ENCODE data around the gene KLF1.
"Not testable (repeated sequence)": the region's sequence is repeated elsewhere in the genome, so short reads cannot be mapped to it uniquely, and the experiment has no call there.

KLF1 gene

DNA sequence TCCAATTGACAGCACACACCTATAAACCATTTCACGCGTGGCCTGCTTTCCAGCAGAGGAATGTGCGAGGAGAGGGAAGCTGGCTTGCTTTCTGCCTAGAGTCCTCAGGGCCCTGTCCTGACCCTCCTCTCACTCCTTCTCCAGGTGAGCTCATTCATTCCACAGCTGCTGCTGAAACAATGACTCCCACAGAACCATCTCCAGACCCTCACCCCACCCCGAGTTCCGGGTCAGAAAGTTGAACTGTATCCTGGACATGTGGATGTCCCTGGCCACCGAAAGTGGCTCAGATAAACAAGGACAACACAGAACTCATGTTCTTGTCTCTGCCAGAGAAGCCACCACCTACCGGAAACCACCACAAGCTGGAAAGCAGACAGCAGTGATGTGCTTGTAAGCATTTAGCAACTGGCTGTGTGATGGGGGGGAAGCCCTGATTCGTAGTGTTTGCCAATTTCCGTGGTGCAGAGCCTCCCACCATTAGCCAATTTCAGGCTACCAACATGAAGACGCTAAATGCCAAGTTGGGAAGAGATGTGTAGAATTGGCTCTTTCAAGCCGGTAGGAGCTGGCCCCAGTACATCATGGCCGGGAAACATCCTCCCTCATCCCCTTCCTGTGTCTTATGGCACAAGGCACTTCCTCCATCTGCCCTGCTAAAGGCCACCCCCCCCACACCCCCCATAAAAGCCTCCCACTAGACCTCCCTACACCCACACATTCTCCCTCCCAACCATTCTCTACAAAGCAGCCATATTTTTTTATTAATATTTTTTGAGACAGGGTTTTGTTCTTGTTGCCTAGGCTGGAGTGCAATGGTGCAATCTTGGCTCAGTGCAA lies 27.1 kb upstream of the KLF1 start:
- DNase-seq (ENCODE audit: low read depth in 1 of 2, low spot score in 1 of 2): peak in 1 of 2 experiments; percentile 8
- in situ Hi-C loops (cut with HindIII; ENCODE audit: low pct_unique_long_range_greater_than_20kb, low sequenced_read_pairs): no loop called here
- TF ChIP-seq JUND (IDR thresholded peaks at IDR 0.05; ENCODE audit: low read depth): no peak

DNA sequence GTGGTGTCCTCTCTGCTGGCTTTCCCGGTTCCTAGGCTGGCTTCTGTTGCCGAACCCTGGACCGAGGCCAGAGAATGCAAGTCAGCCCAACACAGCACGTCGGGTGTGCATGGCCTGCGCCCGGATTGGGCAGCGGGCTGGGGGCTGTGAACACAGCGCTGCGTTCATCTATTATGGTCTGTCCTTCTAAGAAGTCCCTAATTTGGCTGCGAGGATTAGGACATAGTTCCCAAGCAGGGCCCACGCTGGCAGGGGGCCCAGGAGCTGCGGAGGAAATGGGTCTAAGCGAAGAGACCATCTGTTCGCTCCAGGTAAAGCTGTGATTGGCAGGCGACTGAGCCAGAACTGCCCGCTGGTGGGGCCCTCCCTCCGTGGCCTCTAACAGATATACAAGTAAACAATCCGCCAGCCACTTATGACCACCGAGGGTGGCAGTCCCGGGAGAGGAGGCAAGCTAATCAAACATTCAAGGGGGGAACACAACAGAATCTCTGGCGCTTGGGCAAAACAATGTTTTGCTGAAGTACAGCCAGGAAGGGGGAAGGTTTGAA lies 26.1 kb upstream of the KLF1 start:
- no peak for TF ChIP-seq JUND (IDR thresholded peaks at IDR 0.05; ENCODE audit: low read depth)
- in situ Hi-C loops (cut with HindIII; ENCODE audit: low pct_unique_long_range_greater_than_20kb, low sequenced_read_pairs): no loop called here
- peak; percentile 55 to 84 for DNase-seq (ENCODE audit: low read depth in 1 of 2, low spot score in 1 of 2)

DNA sequence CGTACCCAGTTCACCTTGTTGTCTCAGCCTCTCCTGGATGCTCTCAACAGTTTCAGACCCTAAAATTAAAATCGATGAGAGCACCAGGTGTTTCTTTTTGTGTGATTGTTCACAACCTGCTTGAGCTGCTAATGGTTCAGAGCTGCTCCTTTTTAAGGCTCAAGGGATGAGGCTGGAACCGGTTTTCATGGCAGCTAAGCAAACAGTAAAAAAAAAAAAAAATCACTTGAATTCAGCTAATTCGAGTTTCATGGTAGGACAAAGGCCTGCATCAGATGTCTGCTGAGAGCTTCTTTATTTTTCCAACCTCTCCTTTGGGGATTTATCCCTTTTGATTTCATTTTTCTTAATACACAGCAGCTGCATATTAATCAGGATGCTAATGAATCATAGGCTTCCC lies 25.6 kb upstream of the KLF1 start:
- no peak for DNase-seq (ENCODE audit: low read depth in 1 of 2, low spot score in 1 of 2)
- no peak for TF ChIP-seq JUND (IDR thresholded peaks at IDR 0.05; ENCODE audit: low read depth)
- in situ Hi-C loops (cut with HindIII; ENCODE audit: low pct_unique_long_range_greater_than_20kb, low sequenced_read_pairs): no loop called here

DNA sequence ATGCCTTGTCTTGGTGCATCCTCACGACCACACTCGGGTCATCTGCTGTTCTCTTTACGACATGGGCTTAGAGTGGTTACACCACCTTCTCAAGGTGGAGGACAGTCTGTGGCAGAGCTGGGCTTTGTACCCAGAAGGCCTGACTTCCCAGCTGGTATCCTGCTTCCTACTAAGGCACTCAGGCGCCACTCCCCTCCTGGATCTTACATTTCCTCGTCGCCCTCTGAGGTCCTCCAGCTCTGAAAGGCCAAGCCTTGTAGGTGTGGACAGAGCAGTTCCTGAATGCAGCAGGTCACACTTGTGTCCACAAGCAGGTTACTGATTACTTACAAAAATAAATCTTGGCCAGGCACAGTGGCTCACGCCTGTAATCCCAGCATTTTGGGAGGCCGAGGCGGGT lies 20.2 kb upstream of the KLF1 start:
- in situ Hi-C loops (cut with HindIII; ENCODE audit: low pct_unique_long_range_greater_than_20kb, low sequenced_read_pairs): no loop called here
- no peak for DNase-seq (ENCODE audit: low read depth in 1 of 2, low spot score in 1 of 2)
- TF ChIP-seq JUND (IDR thresholded peaks at IDR 0.05; ENCODE audit: low read depth): no peak

DNA sequence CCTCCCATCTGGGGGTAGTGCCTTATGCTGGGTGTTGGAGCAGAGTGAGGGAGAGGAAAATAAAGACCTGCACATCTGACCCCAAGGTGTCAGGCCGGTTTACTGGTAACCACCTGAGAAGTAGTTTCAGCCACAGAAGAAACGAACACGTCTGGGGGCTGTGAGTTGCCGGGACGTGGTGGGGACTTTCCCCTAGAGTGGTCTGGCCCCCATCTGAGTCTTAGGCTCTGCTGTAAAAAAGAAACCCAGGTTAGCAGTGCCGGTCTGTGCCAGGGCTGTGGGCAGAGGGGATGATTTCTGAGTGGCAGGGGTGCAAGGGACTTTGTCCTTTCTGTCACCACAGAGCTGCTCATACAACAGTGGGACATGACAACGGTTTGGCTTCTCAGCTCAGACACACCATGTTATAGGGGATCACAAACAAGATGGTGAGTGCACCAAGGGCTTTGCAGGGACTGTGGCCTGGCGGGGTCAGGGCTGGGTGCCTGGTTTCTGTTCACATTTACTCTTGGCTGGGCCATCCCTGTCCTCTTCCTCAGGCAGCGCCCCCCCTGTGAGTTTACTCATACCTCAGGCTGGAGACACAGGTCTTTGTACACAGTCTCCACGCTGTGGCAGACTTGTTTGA lies 13.0 kb upstream of the KLF1 start:
- TF ChIP-seq JUND (IDR thresholded peaks at IDR 0.05; ENCODE audit: low read depth): no peak
- in situ Hi-C loops (cut with HindIII; ENCODE audit: low pct_unique_long_range_greater_than_20kb, low sequenced_read_pairs): no loop called here
- DNase-seq (ENCODE audit: low read depth in 1 of 2, low spot score in 1 of 2): no peak

DNA sequence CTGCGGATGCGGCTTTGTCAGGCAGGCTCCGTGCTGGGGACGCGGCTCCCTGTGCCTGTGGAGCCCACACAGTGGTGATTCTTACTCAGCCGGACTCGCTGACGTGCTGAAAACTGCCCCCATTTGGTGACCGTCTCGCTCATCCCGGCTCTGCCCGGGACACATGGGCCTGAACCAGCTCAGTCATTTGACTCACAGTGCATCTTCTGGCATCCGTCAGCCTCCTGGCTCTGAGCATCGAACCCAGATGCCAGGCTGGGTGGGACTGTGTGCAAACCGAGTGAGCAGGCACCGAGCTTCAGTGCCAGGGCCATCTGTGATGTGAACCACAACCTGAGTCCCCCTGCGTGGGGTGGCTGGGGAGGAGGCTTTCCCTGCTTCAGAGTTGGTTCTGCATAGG lies 9.5 kb upstream of the KLF1 start:
- in situ Hi-C loops (cut with HindIII; ENCODE audit: low pct_unique_long_range_greater_than_20kb, low sequenced_read_pairs): no loop called here
- TF ChIP-seq JUND (IDR thresholded peaks at IDR 0.05; ENCODE audit: low read depth): no peak
- no peak for DNase-seq (ENCODE audit: low read depth in 1 of 2, low spot score in 1 of 2)

DNA sequence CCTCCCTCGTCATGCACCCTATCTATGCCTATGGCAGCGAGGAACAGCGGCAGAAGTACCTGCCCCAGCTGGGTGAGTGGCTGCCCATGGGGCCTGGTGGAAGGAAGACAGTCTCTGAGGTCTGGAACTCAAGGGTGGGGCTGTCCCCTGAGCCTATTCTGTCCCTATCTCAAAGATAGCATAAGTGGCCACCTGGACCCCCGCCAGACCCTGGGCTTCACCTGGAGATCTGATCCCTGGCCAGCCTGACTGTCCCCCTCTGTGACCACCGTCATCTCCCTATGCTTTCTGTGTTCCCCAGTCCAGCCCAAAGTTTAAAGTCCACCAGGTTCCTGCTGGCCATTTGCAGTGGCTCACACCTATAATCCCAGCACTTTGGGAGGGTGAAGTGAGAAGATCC lies 6.6 kb upstream of the KLF1 start:
- in situ Hi-C loops (cut with HindIII; ENCODE audit: low pct_unique_long_range_greater_than_20kb, low sequenced_read_pairs): no loop called here
- no peak for DNase-seq (ENCODE audit: low read depth in 1 of 2, low spot score in 1 of 2)
- no peak for TF ChIP-seq JUND (IDR thresholded peaks at IDR 0.05; ENCODE audit: low read depth)

DNA sequence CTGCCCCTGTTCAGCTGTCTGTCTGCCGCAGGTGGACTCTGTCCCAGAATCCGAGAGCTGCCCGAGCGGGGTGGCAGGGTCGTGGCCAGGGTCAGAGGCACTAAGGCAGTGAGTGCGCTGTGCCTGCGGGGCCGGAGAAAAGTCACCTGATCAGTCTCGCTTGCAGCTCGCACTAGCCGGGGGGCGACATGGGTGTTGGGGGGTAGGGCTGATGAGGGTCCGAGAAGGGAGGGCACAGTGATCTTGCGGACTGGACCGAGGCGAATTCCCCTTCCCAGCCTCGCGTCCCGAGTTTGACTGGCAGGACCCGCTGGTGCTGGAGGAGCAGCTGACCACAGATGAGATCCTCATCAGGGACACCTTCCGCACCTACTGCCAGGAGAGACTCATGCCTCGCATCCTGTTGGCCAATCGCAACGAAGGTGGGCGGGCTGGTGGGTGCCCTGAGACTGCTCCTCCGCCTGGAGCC lies 4.6 kb upstream of the KLF1 start:
- in situ Hi-C loops (cut with HindIII; ENCODE audit: low pct_unique_long_range_greater_than_20kb, low sequenced_read_pairs): no loop called here
- TF ChIP-seq JUND (IDR thresholded peaks at IDR 0.05; ENCODE audit: low read depth): no peak
- DNase-seq (ENCODE audit: low read depth in 1 of 2, low spot score in 1 of 2): no peak

DNA sequence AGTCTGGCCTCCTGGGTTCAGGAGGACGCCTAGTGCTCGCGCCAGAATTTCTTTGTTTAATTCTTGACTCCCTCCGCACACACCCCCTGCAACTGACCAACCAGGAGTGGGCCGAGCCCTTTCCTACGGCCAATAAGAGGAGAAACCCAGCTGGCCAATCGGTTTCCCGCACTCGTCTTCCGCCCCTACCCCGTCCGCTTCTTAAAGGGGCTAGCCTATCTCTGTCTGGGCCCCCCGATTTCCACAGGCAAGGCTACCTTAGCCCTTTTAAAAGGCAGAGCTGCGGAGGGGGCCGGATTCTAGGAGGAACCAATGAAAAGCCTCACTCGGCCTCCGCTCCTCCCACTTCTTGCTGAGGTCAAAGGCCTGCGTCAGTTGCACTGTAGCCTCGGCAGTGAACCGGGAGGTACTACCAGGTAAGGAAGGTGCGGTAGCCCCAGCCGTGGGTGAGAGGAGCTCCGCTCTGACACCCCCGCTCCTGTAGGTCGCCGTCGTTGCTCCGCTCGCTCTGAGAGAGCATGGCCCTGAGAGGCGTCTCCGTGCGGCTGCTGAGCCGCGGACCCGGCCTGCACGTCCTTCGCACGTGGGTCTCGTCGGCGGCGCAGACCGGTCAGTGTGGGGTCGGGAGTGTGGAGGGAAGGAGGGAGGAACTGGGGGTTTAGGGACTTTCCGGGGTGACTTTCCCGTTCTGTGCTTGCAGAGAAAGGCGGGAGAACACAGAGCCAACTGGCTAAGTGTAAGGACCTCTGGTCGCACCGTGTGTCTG lies 4.0 kb upstream of the KLF1 start, which contains the start of gene GCDH:
Gene GCDH (plus strand): TSS at position 374 of the 766 bp plus-strand sequence. CDS start 145 bp downstream, at position 519.
- peak; percentile 89 to 99 for DNase-seq (ENCODE audit: low read depth in 1 of 2, low spot score in 1 of 2)
- in situ Hi-C loops (cut with HindIII; ENCODE audit: low pct_unique_long_range_greater_than_20kb, low sequenced_read_pairs): no loop called here
- no peak for TF ChIP-seq JUND (IDR thresholded peaks at IDR 0.05; ENCODE audit: low read depth)

DNA sequence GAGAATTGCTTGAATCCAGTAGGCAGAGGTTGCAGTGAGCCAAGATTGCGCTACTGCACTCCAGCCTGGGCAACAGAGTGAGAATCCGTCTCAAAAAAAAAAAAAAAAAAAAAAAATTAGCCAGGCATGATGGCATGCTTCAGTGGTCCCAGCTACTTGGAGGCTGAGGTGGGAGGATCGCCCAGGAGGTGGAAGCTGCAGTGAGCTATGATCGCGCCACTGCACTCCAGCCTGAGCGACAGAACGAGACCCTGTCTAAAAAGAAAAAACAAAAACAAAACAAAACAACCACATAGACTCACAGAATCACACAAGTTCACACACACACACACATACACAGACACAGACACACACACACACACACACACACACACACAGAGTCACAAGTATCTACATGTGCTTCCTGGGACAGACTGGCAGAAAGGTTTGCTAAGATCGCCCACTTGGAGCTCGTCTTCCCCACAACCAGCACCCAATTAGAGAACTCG lies 3.3 kb upstream of the KLF1 start:
- in situ Hi-C loops (cut with HindIII; ENCODE audit: low pct_unique_long_range_greater_than_20kb, low sequenced_read_pairs); DNase-seq (ENCODE audit: low read depth in 1 of 2, low spot score in 1 of 2): not testable (repeated sequence)

DNA sequence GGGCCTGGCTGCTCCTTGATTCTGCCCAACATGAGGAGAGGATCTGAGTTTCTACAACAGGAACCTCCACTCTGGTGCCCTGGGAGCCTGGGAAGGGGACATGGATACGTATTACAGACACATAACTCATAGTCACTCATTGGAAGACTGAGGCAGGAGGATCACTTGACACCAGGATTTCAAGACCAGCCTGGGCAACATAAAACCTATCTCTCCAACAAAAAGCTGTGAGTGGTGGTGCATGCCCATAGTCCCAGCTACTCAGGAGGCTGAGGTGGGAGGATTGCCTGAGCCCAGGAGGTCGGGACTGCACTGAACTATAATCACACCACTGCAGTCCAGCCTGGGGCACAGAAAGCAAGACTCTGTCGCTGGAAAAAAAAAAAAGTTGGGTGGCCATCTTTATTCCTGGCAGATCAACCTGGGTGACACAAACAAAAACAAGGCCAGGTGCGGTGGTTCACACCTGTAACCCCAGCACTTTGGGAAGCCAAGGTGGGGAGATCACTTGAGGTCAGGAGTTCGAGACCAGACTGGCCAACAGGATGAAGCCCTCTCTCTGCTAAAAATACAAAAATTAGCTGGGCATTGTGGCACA lies 1.1 kb upstream of the KLF1 start:
- no peak for DNase-seq (ENCODE audit: low read depth in 1 of 2, low spot score in 1 of 2)
- in situ Hi-C loops (cut with HindIII; ENCODE audit: low pct_unique_long_range_greater_than_20kb, low sequenced_read_pairs): no loop called here
- no peak for TF ChIP-seq JUND (IDR thresholded peaks at IDR 0.05; ENCODE audit: low read depth)

DNA sequence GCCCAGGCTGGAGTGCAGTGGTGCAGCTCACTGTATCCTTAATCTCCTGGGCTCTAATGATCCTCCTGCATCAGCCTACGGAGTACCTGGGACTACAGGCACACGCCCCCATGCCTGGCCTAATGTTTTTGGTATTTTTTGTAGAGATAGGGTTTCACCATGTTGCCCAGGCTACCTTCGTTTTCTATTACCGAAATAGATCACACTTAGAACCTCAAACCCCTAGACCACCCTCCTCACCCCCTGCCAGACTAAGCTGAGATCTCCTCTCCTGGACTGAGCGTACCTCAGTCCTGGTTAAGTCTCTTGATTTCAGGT lies 391 bp downstream of the KLF1 start:
- in situ Hi-C loops (cut with HindIII; ENCODE audit: low pct_unique_long_range_greater_than_20kb, low sequenced_read_pairs): no loop called here
- DNase-seq (ENCODE audit: low read depth in 1 of 2, low spot score in 1 of 2): no peak
- TF ChIP-seq JUND (IDR thresholded peaks at IDR 0.05; ENCODE audit: low read depth): no peak

All from T47D (cell line).